HEK293 (cell line): ENCODE data around the gene EDA.

Source experiments
- CTCF ChIA-PET: fragments of 350-600 bp; formaldehyde crosslinking; extraction: SDS; loops from one replicate; lab custom pipeline; 2021; ENCODE audit warnings: antibody characterized with exemption; lab: Yijun Ruan, JAX
- POLR2A ChIA-PET: fragments of 300-600 bp; formaldehyde crosslinking; extraction: SDS; loops from one replicate; lab custom pipeline; 2020; ENCODE audit warnings: antibody characterized with exemption, inconsistent platforms; lab: Yijun Ruan, JAX
- H3K27ac ChIP-seq: fragments of 200-500 bp; sonication (Bioruptor generic); 2 replicates; pipeline ENCODE4 v1.5.1; 2014; ENCODE audit warnings: low read depth, low read length, control low read depth, inconsistent platforms; ENCODE audit errors: extremely low read depth
- H3K36me3 ChIP-seq, 2 experiments: fragments of 200-500 bp in 1 of 2; sonication (Bioruptor generic) in 1 of 2; 1 replicate in 1 of 2; 2 replicates in 1 of 2; pipeline ENCODE4 v1.5.1; 2014 to 2017; ENCODE audit warnings: inconsistent platforms in 2 of 2, low read length in 2 of 2; ENCODE audit not compliant: control insufficient read depth in 2 of 2, insufficient read depth in 1 of 2
- H3K4me1 ChIP-seq: fragments of 200-500 bp; sonication (Bioruptor generic); 2 replicates; pipeline ENCODE4 v1.5.1; 2014; ENCODE audit warnings: mild to moderate bottlenecking, low read length, inconsistent platforms; ENCODE audit not compliant: control insufficient read depth, insufficient read depth
- H3K4me3 ChIP-seq: 2 replicates; pipeline ENCODE4 v1.5.1; 2011; ENCODE audit warnings: low read depth, mild to moderate bottlenecking, control low read depth, low read length, moderate library complexity
- H3K9me3 ChIP-seq: fragments of 200-500 bp; sonication (Bioruptor generic); 2 replicates; pipeline ENCODE4 v1.5.1; 2014; ENCODE audit warnings: low read depth, low read length, inconsistent platforms; ENCODE audit not compliant: control insufficient read depth, insufficient read depth
- GLIS1 ChIP-seq: fragments of 450-650 bp; formaldehyde crosslinking; IDR thresholded peaks from 2 replicates; pipeline ENCODE4 v1.5.1; 2016; ENCODE audit warnings: missing biosample characterization, missing genetic modification characterization
- HIC1 ChIP-seq: fragments of 450-650 bp; formaldehyde crosslinking; IDR thresholded peaks from 2 replicates; pipeline ENCODE4 v1.5.1; 2016; ENCODE audit warnings: missing biosample characterization, missing genetic modification characterization
- KLF7 ChIP-seq: fragments of 450-650 bp; formaldehyde crosslinking; IDR thresholded peaks from 2 replicates; pipeline ENCODE4 v1.5.1; 2016; ENCODE audit warnings: missing biosample characterization, missing genetic modification characterization, borderline replicate concordance
- PRDM1 ChIP-seq: fragments of 450-650 bp; formaldehyde crosslinking; IDR thresholded peaks from 2 replicates; pipeline ENCODE4; 2016; ENCODE audit warnings: missing biosample characterization, missing genetic modification characterization
- ZBTB44 ChIP-seq: fragments of 450-650 bp; IDR thresholded peaks from 2 replicates; pipeline ENCODE4 v1.5.1; 2018; ENCODE audit warnings: missing biosample characterization, mild to moderate bottlenecking, missing genetic modification characterization
- ZBTB6 ChIP-seq: fragments of 450-650 bp; formaldehyde crosslinking; IDR thresholded peaks from 2 replicates; pipeline ENCODE4 v1.5.1; 2017; ENCODE audit warnings: missing biosample characterization, missing genetic modification characterization
- ZEB2 ChIP-seq: fragments of 450-650 bp; formaldehyde crosslinking; IDR thresholded peaks from 2 replicates; pipeline ENCODE4 v1.5.1; 2016; ENCODE audit warnings: missing biosample characterization, missing genetic modification characterization
- ZNF138 ChIP-seq: fragments of 450-650 bp; formaldehyde crosslinking; IDR thresholded peaks from 2 replicates; pipeline ENCODE4 v1.5.1; 2016; ENCODE audit warnings: missing biosample characterization, missing genetic modification characterization, borderline replicate concordance
- ZNF202 ChIP-seq: fragments of 450-650 bp; formaldehyde crosslinking; IDR thresholded peaks from 2 replicates; pipeline ENCODE4 v1.5.1; 2016; ENCODE audit warnings: missing biosample characterization, missing genetic modification characterization, borderline replicate concordance
- ZNF266 ChIP-seq: fragments of 450-650 bp; formaldehyde crosslinking; IDR thresholded peaks from 2 replicates; pipeline ENCODE4 v1.5.1; 2016; ENCODE audit warnings: missing biosample characterization, missing genetic modification characterization, low read depth
- ZNF280C ChIP-seq: fragments of 450-650 bp; formaldehyde crosslinking; IDR thresholded peaks from 2 replicates; pipeline ENCODE4 v1.5.1; 2016; ENCODE audit warnings: missing biosample characterization, missing genetic modification characterization
- ZNF354C ChIP-seq: fragments of 450-650 bp; formaldehyde crosslinking; IDR thresholded peaks from 2 replicates; pipeline ENCODE4 v1.5.1; 2016; ENCODE audit warnings: missing biosample characterization, missing genetic modification characterization, low read depth, borderline replicate concordance
- ZNF433 ChIP-seq: fragments of 450-650 bp; formaldehyde crosslinking; IDR thresholded peaks from 2 replicates; pipeline ENCODE4 v1.5.1; 2016; ENCODE audit warnings: missing biosample characterization, missing genetic modification characterization, low read depth
- ZNF473 ChIP-seq: fragments of 450-650 bp; formaldehyde crosslinking; IDR thresholded peaks from 2 replicates; pipeline ENCODE4 v1.5.1; 2017; ENCODE audit warnings: missing biosample characterization, missing genetic modification characterization
- ZNF488 ChIP-seq: fragments of 450-650 bp; formaldehyde crosslinking; IDR thresholded peaks from 2 replicates; pipeline ENCODE4 v1.5.1; 2016; ENCODE audit warnings: missing biosample characterization, missing genetic modification characterization
- ZNF513 ChIP-seq: fragments of 450-650 bp; IDR thresholded peaks from 2 replicates; pipeline ENCODE4 v1.5.1; 2018; ENCODE audit warnings: missing biosample characterization, missing genetic modification characterization
- ZNF843 ChIP-seq: fragments of 450-650 bp; formaldehyde crosslinking; IDR thresholded peaks from 2 replicates; pipeline ENCODE4 v1.5.1; 2016; ENCODE audit warnings: missing biosample characterization, missing genetic modification characterization

The EDA gene

GRCh38 chrX:70001269-70001668 lies 385.4 kb downstream of the EDA start:
- POLR2A ChIA-PET = no interaction called here
- Histone ChIP-seq H3K4me3 (no peak overlapping the region), H3K4me1 (no peaks in the 10 kb centered on the region), H3K36me3 (no peaks in the 10 kb centered on the region), H3K27ac (no peak overlapping the region), H3K9me3 (no peaks in the 10 kb centered on the region)
- CTCF ChIA-PET = interaction anchor here (1.6 kb wide), 1 partner anchor 29 kb away, joined by 6 read pairs; no protein-coding TSS in a partner anchor
- no peak for TF ChIP-seq ZBTB6 (tag by site-specific recombination)
- TF ChIP-seq ZNF266 (tag by site-specific recombination) = no peak
- TF ChIP-seq ZBTB44 = no peak
- no peak for TF ChIP-seq ZNF354C (tag by site-specific recombination)
- TF ChIP-seq HIC1 (tag by site-specific recombination) = no peak
- TF ChIP-seq ZNF280C = no peak
- no peak for TF ChIP-seq KLF7 (tag by site-specific recombination)
- no peak for TF ChIP-seq ZNF202 (tag by site-specific recombination)
- no peak for TF ChIP-seq ZNF843 (tag by site-specific recombination)
- no peak for TF ChIP-seq ZNF488
- no peak for TF ChIP-seq ZNF138
- TF ChIP-seq ZEB2 (tag by site-specific recombination) = no peak
- no peak for TF ChIP-seq PRDM1 (tag by site-specific recombination)
- TF ChIP-seq GLIS1 (tag by site-specific recombination) = no peak
- no peak for TF ChIP-seq ZNF433 (tag by site-specific recombination)
- TF ChIP-seq ZNF513 (tag by site-specific recombination) = no peak
- TF ChIP-seq ZNF473 (tag by site-specific recombination) = no peak
